SKM-1 treated with dmso at 0.1 percent for 144 hours (cell line): Measurements from ENCODE around the gene MLXIP.
"Not testable (repeated sequence)": the region's sequence is repeated elsewhere in the genome, so short reads cannot be mapped to it uniquely, and the experiment has no call there.

ENCODE experiments used
- DNase-seq: peaks from one replicate; lab custom pipeline; 2025; ENCODE audit not compliant: unreplicated experiment; lab: John Stamatoyannopoulos, UW

MLXIP gene

GRCh38 chr12:122145505-122146330 is 67.2 kb downstream of the MLXIP start:
- no peak for DNase-seq

DNA sequence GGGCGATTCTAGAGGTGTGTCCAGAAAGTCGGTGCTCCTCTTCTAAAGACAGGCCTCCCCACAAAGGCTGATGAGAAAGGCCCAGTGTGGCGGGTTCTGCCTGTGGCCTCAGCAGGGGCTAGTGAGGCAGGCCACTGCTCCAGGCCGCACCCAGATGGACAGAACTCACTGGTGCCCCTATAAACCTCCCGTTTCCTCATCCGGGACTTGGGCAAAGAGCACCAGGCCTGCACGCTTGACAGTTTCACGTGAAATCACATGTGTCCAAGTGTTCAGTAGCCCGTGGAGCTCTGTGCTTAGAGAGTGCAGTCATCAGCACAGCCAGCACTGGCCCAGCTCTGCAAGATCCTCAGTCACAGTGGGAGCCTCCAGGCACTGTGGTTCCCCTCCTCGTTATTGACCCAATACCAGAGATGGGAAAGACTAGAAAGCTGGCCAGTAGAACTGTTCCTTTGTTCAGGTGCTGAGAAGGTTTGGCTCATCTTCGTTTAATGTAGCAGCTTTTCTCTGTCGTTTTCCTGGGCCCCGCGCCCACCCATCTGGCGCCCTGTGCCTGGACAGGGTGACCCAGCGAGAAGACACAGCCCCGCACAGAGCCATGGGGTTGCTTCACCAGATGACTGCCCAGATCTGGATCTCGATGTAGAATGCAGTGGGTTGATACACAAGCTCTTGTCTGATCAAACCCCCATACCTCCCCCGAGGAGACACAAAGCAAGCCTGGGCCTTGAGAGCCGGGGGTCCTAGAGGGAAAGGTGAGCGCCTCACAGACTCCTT is 69.1 kb downstream of the MLXIP start:
- no peak for DNase-seq

GRCh38 chr12:122148657-122149056 is 70.1 kb downstream of the MLXIP start:
- DNase-seq: no peak

GRCh38 chr12:122150127-122150681 is 71.6 kb downstream of the MLXIP start:
- DNase-seq: no peak

- DNase-seq: no peak
Observed at GRCh38 chr12:122152754-122153153, 74.2 kb downstream of the MLXIP start.

GRCh38 chr12:122155705-122156104 is 77.1 kb downstream of the MLXIP start:
- DNase-seq: no peak

- DNase-seq: no peak
Observed at GRCh38 chr12:122158700-122159285, 80.2 kb downstream of the MLXIP start.

DNA sequence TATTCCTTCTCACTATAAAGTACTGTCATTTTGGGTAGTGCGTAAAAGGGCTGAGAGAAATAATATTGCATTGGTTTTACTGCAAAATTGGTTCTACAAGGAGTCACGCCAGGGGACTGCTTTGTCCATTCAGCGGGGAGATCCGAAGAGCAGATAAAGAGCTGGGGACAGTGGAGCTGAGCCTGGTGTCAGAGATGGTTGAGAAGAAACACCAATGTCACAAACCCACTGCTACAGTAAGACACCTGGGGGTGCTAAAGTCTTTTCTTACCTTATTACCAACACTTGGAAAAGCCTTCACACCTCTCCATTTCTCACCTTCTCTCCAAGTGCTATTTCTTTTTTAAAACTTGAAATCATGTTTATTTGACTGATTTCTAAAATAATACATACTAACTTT is 81.3 kb downstream of the MLXIP start:
- no peak for DNase-seq

DNA sequence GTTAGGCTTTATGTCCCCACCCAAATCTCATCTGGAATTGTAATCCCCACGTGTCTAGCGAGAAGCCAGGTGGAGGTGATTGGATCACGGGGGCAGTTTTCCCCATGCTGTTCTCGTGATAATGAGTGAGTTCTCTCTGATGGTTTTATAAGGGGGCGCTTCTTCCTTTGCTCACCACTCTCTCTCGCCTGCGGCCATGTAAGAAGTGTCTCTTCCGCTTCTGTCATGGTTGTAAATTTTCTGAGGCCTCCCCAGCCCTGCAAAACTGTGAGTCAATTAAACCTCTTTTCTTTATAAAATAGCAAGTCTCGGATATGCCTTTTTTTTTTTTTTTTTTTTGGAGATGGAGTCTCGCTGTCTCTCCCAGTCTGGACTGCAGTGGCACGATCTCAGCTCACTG is 82.2 kb downstream of the MLXIP start:
- DNase-seq: no peak

- DNase-seq: no peak
Observed at GRCh38 chr12:122161682-122162081, 83.1 kb downstream of the MLXIP start.

DNA sequence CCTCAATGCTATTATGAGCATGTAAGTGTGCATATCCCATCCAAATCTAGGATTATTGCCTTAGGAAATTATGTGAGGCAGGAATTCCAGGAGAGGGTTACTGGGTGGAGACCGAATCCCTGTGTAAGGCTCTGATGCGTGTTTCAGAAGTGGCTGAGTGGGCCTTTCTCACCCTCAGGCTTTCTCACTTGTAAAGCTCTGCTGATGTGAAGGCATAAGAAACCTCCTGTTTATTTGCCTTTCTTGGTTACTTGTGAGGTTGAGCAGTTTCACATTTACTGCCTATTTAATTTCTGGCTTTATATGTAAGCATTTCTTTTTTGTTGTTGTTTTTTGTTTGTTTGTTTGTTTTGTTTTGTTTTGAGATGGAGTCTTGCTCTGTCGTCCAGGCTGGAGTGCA is 84.4 kb downstream of the MLXIP start:
- DNase-seq: no peak

DNA sequence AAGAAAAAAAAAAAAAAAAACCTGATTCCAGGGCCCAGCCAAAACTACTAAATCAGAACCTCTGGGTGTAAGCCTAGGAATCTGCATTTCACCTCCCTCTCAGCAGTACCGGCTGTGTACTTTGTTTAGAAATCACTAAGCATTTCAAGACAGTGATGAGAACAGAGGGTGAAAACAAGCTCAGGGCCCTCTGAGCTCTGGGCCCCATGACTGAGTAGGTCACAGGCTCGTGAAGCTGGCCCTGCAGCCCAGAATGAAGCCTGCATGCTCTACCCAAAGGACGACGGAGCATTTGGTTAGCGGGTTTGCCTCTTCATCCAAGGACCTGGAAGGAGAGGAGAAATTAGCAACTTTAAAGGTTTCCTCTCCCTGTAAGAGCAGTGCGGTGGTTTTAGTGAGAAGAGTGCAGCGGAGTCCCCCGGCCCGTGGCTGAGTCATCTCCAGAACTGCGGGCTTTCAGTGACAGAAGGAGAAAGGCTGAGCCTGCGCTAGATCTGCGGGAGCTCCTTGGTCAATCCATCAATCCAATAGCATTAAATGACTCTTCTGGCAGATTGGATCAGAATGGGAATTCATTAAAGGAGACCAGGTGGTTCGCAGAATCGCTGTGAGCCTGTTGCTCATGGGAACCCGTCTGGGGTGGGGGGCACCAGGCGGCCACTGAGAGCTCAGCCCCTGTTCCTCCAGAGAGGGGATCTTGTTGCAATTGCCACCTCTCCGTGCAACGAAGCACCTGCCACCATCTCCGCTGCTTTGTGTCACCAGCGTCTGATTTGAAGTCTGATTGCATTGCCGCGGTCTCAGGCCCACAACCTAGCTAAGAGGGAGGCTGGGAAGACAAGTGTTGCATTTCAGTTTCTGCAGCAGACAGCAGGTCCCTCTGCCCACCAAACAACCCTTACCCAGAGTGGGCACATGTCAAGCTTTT is 88.1 kb downstream of the MLXIP start:
- no peak for DNase-seq

GRCh38 chr12:122167356-122167925 is 88.9 kb downstream of the MLXIP start:
- no peak for DNase-seq

DNA sequence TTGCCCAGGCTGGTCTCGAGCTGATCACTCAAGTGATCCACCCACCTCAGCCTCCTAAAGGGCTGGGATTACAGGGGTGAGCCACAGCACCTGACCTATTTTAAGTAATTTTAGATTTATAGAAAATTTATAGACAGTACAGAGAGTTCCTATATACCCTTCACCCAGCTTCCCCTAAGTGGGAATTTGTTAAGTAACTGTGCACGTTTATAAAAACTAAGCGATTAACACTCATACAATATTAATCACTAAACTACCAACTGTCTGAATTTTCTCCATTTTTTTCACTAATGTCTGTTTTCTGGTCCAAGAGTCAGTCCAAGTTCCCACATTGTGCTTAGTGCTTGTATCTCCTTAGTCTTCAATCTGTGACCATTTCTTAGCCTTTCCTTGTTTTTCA is 89.9 kb downstream of the MLXIP start:
- no peak for DNase-seq

DNA sequence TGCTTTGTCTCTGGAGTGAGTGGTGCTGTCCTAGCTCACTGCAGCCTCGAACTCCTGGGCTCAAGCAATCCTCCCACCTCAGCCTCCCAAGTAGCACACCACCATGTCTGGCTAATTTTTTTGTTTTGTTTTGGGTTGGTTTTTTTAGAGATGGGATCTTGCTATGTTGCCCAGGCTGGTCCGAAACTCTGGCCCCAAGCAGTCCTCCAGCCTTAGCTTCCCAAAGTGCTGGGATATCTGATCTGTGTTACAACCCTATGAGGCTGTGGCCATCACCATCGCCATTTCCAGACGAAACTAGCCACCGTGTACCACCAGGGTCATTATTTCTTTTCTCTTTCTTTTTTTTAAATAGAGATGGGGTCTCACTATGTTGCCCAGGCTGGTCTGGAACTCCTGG is 92.8 kb downstream of the MLXIP start:
- no peak for DNase-seq

DNA sequence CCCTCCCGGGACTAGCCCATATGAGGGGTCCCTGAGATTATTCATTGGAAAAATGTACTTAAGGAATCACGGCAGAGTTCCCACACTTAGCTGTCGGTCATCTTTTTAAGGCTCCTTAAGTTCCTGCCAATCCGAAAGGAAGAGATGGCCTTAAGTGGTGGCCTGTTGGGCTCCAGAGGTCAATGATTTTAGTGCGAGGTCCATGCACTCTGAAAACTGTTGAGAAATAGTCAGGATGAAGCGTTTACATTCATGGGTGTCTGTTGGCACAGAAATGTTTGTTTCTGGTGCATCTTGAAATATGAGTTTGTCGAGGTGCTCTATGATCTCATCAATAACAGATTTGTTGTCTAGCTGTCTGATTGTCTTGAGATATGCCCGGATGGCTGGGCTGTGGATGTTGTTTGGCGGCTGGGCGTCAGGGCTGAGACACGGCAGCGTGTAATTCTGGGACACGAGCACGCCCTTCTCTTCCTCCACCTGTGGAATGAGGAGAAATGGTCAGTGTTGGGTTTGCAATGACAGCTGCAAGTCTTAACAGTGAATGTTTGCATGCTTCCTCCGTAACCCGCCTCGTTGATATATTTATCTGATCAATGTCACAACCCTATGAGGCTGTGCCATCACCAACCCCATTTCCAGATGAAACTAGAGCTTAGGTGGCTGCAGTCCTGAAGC is 93.8 kb downstream of the MLXIP start:
- no peak for DNase-seq

GRCh38 chr12:122174155-122174845 is 95.7 kb downstream of the MLXIP start, which contains the start of gene IL31:
IL31 (minus strand) TSS chr12:122174221; CDS start chr12:122174172, 49 bp downstream.
- no peak for DNase-seq

- DNase-seq: not testable (repeated sequence)
Observed at GRCh38 chr12:122176473-122176872, 97.9 kb downstream of the MLXIP start.
